ENCODE results near the gene ASPHD2.

The ASPHD2 gene, protein sequence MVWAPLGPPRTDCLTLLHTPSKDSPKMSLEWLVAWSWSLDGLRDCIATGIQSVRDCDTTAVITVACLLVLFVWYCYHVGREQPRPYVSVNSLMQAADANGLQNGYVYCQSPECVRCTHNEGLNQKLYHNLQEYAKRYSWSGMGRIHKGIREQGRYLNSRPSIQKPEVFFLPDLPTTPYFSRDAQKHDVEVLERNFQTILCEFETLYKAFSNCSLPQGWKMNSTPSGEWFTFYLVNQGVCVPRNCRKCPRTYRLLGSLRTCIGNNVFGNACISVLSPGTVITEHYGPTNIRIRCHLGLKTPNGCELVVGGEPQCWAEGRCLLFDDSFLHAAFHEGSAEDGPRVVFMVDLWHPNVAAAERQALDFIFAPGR

DNA sequence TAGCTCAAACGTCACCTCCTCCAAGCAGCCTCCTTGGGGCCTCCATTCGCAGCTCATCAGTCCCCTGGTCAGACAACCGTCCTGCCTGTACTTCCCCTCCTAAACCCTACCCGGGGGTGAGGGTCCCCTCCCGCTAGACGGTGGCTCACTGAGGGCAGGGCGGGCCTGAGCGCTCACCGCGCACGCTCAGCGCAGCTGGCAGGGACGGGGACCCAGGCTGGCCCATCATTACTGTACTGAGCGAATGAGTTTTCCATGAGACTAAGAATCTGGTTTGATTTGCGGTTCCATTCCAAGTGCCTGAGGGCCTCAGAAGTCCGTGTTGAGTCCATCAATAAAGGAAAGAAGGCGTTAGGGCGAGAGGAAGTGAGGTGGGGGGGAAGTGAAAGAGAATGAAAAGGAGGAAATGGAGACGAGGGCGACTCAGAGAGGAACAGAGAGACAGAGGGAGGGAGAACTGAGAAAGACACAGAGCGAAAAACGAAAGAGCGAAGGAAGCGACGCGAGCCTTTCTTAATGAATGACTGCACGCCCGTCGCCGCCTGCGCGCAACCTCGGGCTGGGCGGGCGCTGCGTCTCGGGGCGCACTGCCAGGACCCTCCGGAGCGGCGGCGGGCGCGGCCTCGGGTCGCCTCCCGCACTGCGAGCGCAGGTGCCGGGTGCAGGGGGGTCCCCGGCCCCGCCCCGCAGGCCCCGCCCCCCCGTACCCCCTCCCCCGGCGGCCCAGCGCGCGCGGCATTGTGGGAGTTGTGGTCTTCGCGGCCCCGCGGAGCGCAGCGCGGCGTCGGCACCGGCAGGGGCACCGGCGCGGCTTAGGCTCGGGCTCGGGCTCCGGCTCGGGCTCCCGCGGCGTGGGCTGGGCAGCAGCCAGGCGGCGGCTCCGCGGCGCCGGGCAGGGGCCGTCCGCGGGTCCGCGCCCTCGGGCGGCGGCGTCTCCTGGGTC, at the start of gene ASPHD2:
Gene ASPHD2 (plus strand): TSS at position 746 of the 943 bp plus-strand sequence. CDS start 4,356 bp downstream, outside the sequence.
- H3K4me3 ChIP-seq (ENCODE audit: low read length) = peak within 1 kb of the TSS; percentile 74
- DNase-seq (ENCODE audit: low read depth) = no peak
- TF ChIP-seq, protein P1, sequence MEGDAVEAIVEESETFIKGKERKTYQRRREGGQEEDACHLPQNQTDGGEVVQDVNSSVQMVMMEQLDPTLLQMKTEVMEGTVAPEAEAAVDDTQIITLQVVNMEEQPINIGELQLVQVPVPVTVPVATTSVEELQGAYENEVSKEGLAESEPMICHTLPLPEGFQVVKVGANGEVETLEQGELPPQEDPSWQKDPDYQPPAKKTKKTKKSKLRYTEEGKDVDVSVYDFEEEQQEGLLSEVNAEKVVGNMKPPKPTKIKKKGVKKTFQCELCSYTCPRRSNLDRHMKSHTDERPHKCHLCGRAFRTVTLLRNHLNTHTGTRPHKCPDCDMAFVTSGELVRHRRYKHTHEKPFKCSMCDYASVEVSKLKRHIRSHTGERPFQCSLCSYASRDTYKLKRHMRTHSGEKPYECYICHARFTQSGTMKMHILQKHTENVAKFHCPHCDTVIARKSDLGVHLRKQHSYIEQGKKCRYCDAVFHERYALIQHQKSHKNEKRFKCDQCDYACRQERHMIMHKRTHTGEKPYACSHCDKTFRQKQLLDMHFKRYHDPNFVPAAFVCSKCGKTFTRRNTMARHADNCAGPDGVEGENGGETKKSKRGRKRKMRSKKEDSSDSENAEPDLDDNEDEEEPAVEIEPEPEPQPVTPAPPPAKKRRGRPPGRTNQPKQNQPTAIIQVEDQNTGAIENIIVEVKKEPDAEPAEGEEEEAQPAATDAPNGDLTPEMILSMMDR (conservative IDR thresholded peaks at IDR 0.05; ENCODE audit: low read depth, low read length) = no peak

DNA sequence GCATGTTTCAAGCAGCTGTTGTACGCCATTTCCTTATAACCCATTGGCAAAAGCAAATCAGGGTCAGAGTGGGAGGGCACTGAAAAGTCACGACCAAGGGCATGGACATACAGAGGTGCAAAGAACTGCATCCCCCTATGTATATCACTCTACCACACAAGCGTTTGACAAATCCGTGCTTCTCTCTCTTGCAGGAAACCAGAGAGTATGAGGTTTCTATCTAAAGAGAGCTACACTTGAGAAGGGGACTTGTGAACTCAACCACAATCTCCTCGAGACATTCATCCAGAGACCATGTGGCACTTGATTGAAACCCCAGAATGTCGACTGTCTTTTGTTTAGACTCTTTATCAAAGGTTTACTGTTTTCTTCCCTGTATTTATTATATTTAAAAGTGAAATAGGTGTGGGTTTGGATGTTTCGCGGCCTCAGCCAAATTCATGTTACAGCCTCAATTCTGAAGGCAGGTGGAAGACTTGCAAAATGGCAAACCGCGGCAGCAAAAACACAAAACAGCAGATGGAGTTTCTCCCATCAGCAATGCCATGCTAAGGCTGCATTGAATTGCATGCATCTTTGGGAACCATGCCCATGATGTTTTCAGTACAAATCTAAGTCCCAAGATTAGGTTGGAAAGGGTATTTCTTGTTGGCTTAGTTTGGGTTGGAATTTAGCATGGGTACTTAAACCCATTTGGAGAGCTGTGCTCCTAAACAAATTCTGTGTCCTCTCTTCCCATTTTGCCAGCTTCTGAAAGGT, 48.8 kb upstream of the ASPHD2 start:
- TF ChIP-seq, protein P1 (conservative IDR thresholded peaks at IDR 0.05; ENCODE audit: low read depth, low read length) = no peak
- no peak for DNase-seq (ENCODE audit: low read depth)

DNA sequence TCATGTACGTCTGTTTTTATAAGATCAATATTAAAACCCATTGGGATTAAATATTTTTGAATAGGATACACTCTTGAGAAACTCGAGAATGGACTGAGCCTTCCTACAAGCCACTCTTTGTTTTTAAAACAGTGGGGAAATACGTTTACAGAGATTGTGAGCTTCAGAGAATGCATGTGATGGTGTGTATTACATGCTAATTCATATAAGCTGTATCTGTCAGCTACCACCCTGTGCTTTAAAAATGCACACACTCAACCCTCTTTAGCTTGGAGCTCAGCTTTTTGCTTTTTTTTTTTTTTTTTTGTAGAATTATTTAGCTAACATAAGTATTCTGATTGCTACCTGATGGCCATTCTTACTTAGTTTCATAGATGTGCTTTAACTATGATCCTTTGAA, 46.3 kb upstream of the ASPHD2 start:
- H3K4me3 ChIP-seq (ENCODE audit: low read length) = no peak overlapping the region
- DNase-seq (ENCODE audit: low read depth) = no peak
- TF ChIP-seq, protein P1 (conservative IDR thresholded peaks at IDR 0.05; ENCODE audit: low read depth, low read length) = no peak

More for the DNA sequence above, 48.8 kb upstream of the ASPHD2 start:
- no peak overlapping the region for H3K4me3 ChIP-seq (ENCODE audit: low read length)

DNA sequence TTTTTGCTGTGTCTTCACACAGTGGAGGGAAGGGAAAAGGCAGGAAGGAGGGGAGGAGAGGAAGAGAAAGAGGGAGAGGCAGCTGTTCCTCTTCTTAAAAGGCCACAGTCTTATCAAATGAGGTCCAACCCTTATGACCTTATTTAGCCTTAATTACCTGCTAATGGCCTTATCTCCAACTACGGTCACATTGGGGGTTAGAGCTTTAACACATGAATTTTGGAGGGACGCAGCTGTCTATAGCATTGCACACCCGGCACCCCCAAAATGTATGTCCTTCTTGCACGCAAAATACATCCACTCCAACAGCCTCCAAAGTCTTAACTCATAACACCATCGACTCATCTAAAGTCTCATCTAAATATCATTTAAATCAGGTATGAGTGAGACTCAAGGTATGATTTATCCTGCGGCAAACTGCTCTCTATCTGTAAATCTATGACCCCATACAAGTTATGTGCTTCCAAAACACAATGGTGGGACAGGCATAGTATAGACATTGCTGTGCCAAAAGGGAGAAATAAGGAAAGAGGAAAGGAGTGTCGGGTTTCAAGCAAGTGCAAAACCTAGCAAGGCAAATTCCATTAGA, 45.0 kb upstream of the ASPHD2 start:
- TF ChIP-seq, protein P1 (conservative IDR thresholded peaks at IDR 0.05; ENCODE audit: low read depth, low read length) = no peak
- no peak for DNase-seq (ENCODE audit: low read depth)

DNA sequence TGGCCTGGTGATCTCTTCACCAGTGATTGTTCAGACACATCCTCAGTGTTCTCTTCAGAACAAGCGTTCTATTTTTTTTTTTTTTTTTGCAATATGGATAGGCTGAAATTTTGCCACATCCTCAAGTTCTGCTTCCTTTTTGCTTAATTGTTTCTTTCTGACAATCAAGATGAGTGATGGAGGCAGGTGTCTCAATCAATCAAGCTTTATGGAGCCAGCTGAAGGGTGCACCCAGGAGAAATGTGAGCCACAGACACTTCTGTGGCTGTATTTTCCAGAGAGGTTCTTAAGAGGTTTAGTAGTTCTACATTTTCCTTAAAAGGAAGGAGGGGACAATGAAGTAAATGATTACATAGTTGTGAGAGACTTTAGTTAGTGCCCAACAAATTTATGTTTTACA, 43.9 kb upstream of the ASPHD2 start:
- H3K4me3 ChIP-seq (ENCODE audit: low read length) = no peak overlapping the region
- TF ChIP-seq, protein P1 (conservative IDR thresholded peaks at IDR 0.05; ENCODE audit: low read depth, low read length) = no peak
- no peak for DNase-seq (ENCODE audit: low read depth)

More for the DNA sequence above, 45.0 kb upstream of the ASPHD2 start:
- H3K4me3 ChIP-seq (ENCODE audit: low read length) = no peak overlapping the region

DNA sequence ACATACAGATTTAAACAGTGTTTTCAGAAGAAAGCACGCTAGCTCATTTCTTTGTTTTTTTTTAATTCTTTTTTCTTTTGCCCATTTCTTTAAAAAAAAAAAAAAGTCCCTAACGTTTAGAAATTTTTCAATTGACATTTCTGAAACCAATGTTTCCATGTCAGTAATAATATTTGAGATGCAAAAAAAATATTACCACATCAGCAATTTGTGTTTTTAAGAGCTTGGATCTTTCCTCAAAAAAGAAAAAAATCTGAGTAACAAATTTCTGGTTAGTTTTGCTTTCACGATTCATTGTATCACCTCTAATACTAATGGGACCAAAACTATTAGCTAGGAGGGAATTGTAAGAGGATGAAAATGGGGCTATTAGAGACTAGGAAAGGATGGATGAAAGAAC, 39.9 kb upstream of the ASPHD2 start:
- no peak overlapping the region for H3K4me3 ChIP-seq (ENCODE audit: low read length)
- TF ChIP-seq, protein P1 (conservative IDR thresholded peaks at IDR 0.05; ENCODE audit: low read depth, low read length) = no peak
- no peak for DNase-seq (ENCODE audit: low read depth)
